HepG2 (cell line): ENCODE results near the gene KCNQ5. TPM values are rescaled to one million over a fixed set of nuclear protein-coding genes. Genes with fewer than 3 reads are reported as not detected.

Source experiments
- ATAC-seq: fragments of 200-7000 bp; cut with Tn5 transposase; 3 replicates; pipeline ENCODE4 v1.9.1; 2020; ENCODE audit warnings: mild to moderate bottlenecking, moderate library complexity
- BruUV-seq: library from RNA; stranded (reverse); fragments of 400-500 nt; replicated peaks from 2 replicates; lab custom pipeline; 2021; lab: Mats Ljungman, UMichigan
- CTCF ChIA-PET: fragments of 300-600 bp; formaldehyde crosslinking; extraction: SDS; loops from one replicate; lab custom pipeline; 2021; ENCODE audit warnings: low total read pairs, inconsistent platforms, low intra/inter-chr PET ratio; lab: Yijun Ruan, JAX
- POLR2A ChIA-PET: fragments of 350-600 bp; sonication (Branson Sonifier 250); formaldehyde crosslinking; loops from one replicate; lab custom pipeline; 2020; ENCODE audit warnings: antibody characterized with exemption, inconsistent platforms; lab: Yijun Ruan, JAX
- DNase-seq: peaks from one replicate; pipeline ENCODE4 v3.0.0-alpha.2; 2015; ENCODE audit warnings: low spot score
- FAIRE-seq: peaks from 3 replicates; lab custom pipeline; 2011; peaks lifted over from hg19 to GRCh38; lab: Jason Lieb, UNC
- H2AFZ ChIP-seq: one replicate; pipeline ENCODE4 v1.6.1; 2011; ENCODE audit warnings: low read length, inconsistent platforms
- H3K27ac ChIP-seq: fragments of 300-600 bp; 3 replicates; pipeline ENCODE4 v1.8.0; 2011; ENCODE audit warnings: mixed run types, mild to moderate bottlenecking, mixed read lengths, low read length, inconsistent platforms; ENCODE audit not compliant: insufficient read depth; ENCODE audit errors: extremely low read length
- H3K27me3 ChIP-seq, 2 experiments: fragments of 200-600 bp in 1 of 2; 2 replicates in 1 of 2; 3 replicates in 1 of 2; pipeline versions ENCODE4 v1.6.0 to v1.8.0; 2011; ENCODE audit warnings: low read length in 2 of 2, mild to moderate bottlenecking in 2 of 2, moderate library complexity in 2 of 2, inconsistent platforms in 1 of 2; ENCODE audit not compliant: insufficient read depth in 2 of 2, control insufficient read depth in 1 of 2
- H3K36me3 ChIP-seq, 2 experiments: fragments of 200-600 bp in 1 of 2; replicated peaks in 1 of 2; 2 replicates in 1 of 2; 3 replicates in 1 of 2; pipeline versions ENCODE4 v1.5.1 to v1.8.0; 2011; ENCODE audit warnings: low read length in 2 of 2, inconsistent platforms in 1 of 2; ENCODE audit not compliant: insufficient read depth in 2 of 2, control insufficient read depth in 1 of 2
- H3K4me1 ChIP-seq: 2 replicates; pipeline ENCODE4 v1.5.1; 2012; ENCODE audit warnings: low read length, inconsistent platforms; ENCODE audit not compliant: insufficient read depth
- H3K4me2 ChIP-seq: 2 replicates; pipeline ENCODE4 v1.6.0; 2011; ENCODE audit warnings: low read depth, low read length, inconsistent platforms
- H3K4me3 ChIP-seq, 3 experiments: fragments of 200-600 bp in 1 of 3; sonication (generic), shearing (Covaris generic) in 1 of 3; replicated peaks in 1 of 3; 2 replicates each; pipeline ENCODE4 v1.5.1; 2011 to 2016; ENCODE audit warnings: low read length in 3 of 3, inconsistent platforms in 2 of 3, low read depth in 2 of 3, mild to moderate bottlenecking in 2 of 3, control low read depth in 1 of 3, mixed read lengths in 1 of 3; ENCODE audit not compliant: insufficient read depth in 1 of 3
- H3K79me2 ChIP-seq: one replicate; pipeline ENCODE4 v1.6.1; 2011; ENCODE audit warnings: low read length, inconsistent platforms; ENCODE audit not compliant: insufficient read depth
- H3K9ac ChIP-seq: 2 replicates; pipeline ENCODE4 v1.6.0; 2011; ENCODE audit warnings: mild to moderate bottlenecking, low read depth, low read length, inconsistent platforms; ENCODE audit not compliant: insufficient read depth
- H3K9me3 ChIP-seq: 2 replicates; pipeline ENCODE4 v1.5.1; 2012; ENCODE audit warnings: mild to moderate bottlenecking, low read length
- H4K20me1 ChIP-seq: 2 replicates; pipeline ENCODE4 v1.6.0; 2011; ENCODE audit warnings: inconsistent platforms, mild to moderate bottlenecking, low read length, moderate library complexity; ENCODE audit not compliant: insufficient read depth
- ELF3 ChIP-seq: IDR thresholded peaks from 2 replicates; pipeline ENCODE4 v1.6.1; 2016; ENCODE audit warnings: missing genetic modification reagents, missing compliant biosample characterization
- ETS1 ChIP-seq: sonication (generic); formaldehyde crosslinking; IDR thresholded peaks from 2 replicates; pipeline ENCODE4 v1.4.0; 2020; ENCODE audit warnings: missing genetic modification reagents
- GLMP ChIP-seq: sonication (generic); formaldehyde crosslinking; IDR thresholded peaks from 2 replicates; pipeline ENCODE4 v1.9.0; 2021; ENCODE audit warnings: missing genetic modification reagents, mild to moderate bottlenecking, borderline replicate concordance
- HOXA9 ChIP-seq: sonication (generic); formaldehyde crosslinking; IDR thresholded peaks from 2 replicates; pipeline ENCODE4 v1.8.1; 2022; ENCODE audit warnings: missing genetic modification reagents, mild to moderate bottlenecking, moderate library complexity, borderline replicate concordance
- MAFK ChIP-seq, 2 experiments: IDR thresholded peaks in 1 of 2; conservative IDR thresholded peaks in 1 of 2; 2 replicates each; pipeline ENCODE4 v1.6.1; 2011; ENCODE audit warnings: improper control_type of control experiment in 2 of 2, low read length in 2 of 2
- NR3C1 ChIP-seq: sonication (generic); formaldehyde crosslinking; IDR thresholded peaks from 2 replicates; pipeline ENCODE4 v1.4.0; 2020; ENCODE audit warnings: missing genetic modification reagents
- PBX2 ChIP-seq: IDR thresholded peaks from 2 replicates; pipeline ENCODE4 v1.6.1; 2016; ENCODE audit warnings: control low read depth
- PHF8 ChIP-seq: sonication (generic); formaldehyde crosslinking; IDR thresholded peaks from 2 replicates; pipeline ENCODE4 v1.5.0; 2020; ENCODE audit warnings: missing genetic modification reagents
- SALL2 ChIP-seq: sonication (generic); formaldehyde crosslinking; IDR thresholded peaks from 2 replicates; pipeline ENCODE4 v1.8.1; 2023; ENCODE audit warnings: mild to moderate bottlenecking, missing genetic modification reagents, inconsistent platforms
- SMAD3 ChIP-seq: sonication (generic); formaldehyde crosslinking; IDR thresholded peaks from 2 replicates; pipeline ENCODE4 v1.4.0; 2020; ENCODE audit warnings: missing genetic modification reagents
- ZMAT3 ChIP-seq: sonication (generic); formaldehyde crosslinking; conservative IDR thresholded peaks from 2 replicates; pipeline ENCODE4 v1.7.0; 2021; ENCODE audit warnings: missing genetic modification reagents
- ZNF275 ChIP-seq: sonication (generic); formaldehyde crosslinking; IDR thresholded peaks from 2 replicates; pipeline ENCODE4 v1.8.0; 2022; ENCODE audit warnings: missing genetic modification reagents, mild to moderate bottlenecking, inconsistent platforms, borderline replicate concordance
- ZNF530 ChIP-seq: sonication (generic); formaldehyde crosslinking; IDR thresholded peaks from 2 replicates; pipeline ENCODE4 v1.5.0; 2020; ENCODE audit warnings: low read depth, mild to moderate bottlenecking, missing genetic modification reagents
- WGBS: methylation state at CpG from one replicate; pipeline ENCODE4 v1.1.6; 2017; ENCODE audit warnings: low lambda C conversion rate; 5-methylcytosine and 5-hydroxymethylcytosine counted together
- in situ Hi-C: cut with HindIII; loops from 2 replicates; pipeline ENCODE4 v1.10.0; 2017; ENCODE audit warnings: low pct_unique_long_range_greater_than_20kb; ENCODE audit not compliant: extremely low pct_ligation_motif_present
- intact Hi-C: fragments of 100-400 bp; cut with micrococcal nuclease; formaldehyde crosslinking; loops from one replicate; pipeline ENCODE4 v1.10.0; 2022; ENCODE audit not compliant: unreplicated experiment
- polyA plus RNA-seq, 8 experiments: library from polyadenylated mRNA; depleted of rRNA in 3 of 8; stranded (reverse) in 7 of 8; unstranded in 1 of 8; fragments of >200 nt; fragmentation: Illumina TruSeq in 4 of 8; extraction: Trizol in 4 of 8; gene quantifications; 2 replicates each; pipeline versions ENCODE4 v1.2.1 to v1.2.3, GENCODE V29; 2011 to 2016; ENCODE audit warnings: low read depth in 4 of 8, missing spikeins in 1 of 8, mixed read lengths in 1 of 8; ENCODE audit not compliant: insufficient read depth in 1 of 8
- total RNA-seq, 5 experiments: library from RNA; depleted of rRNA; stranded (reverse); fragments of >200 nt; fragmentation: Illumina TruSeq; extraction: Trizol; gene quantifications; 2 replicates each; pipeline ENCODE4 v1.2.3, GENCODE V29; 2016; ENCODE audit warnings: low read depth in 1 of 5
- TF ChIP-seq, protein P1 (sequence below): sonication (generic); formaldehyde crosslinking; IDR thresholded peaks from 2 replicates; pipeline ENCODE4 v1.5.0; 2020; ENCODE audit warnings: missing genetic modification reagents

KCNQ5 gene
- total and polyA plus RNA-seq, 2 of the 13 experiments (the other 11 are each of a cell fraction or from before 2014, with no cell fraction given), result 0.04 TPM; not detected in 1

- H3K9me3 ChIP-seq, result no peaks in the 10 kb centered on the region
- CTCF ChIA-PET, result no interaction called here
- POLR2A ChIA-PET, result no interaction called here
- FAIRE-seq (no peak), ATAC-seq (no peak), DNase-seq (no peak)
- no peaks in the 10 kb centered on the region for H3K79me2 ChIP-seq
- no peaks in the 10 kb centered on the region; a peak in 1 of 5 replicates for H3K27me3 ChIP-seq
- no TSS peak for BruUV-seq
- intact Hi-C loops (no loop called here), in situ Hi-C loops (no loop called here)
- TF ChIP-seq SALL2 (no peak), ELF3 (CRISPR knock-in tag) (no peak), PHF8 (CRISPR knock-in tag) (no peak), ZMAT3 (CRISPR knock-in tag) (no peak), ETS1 (CRISPR knock-in tag) (no peak)
- H3K9ac ChIP-seq, result no peak overlapping the region
- no peak overlapping the region for H2AFZ ChIP-seq
- H3K36me3 ChIP-seq, result no peaks in the 10 kb centered on the region
- no peak overlapping the region for H3K27ac ChIP-seq
- H3K4me3 ChIP-seq, result no peak overlapping the region
- no peaks in the 10 kb centered on the region for H4K20me1 ChIP-seq
- H3K4me1 ChIP-seq, result no peaks in the 10 kb centered on the region
- no peak overlapping the region for H3K4me2 ChIP-seq
- 2% methylated on average over 3 of the region's 3 CpGs for WGBS
These were observed 462.0 kb downstream of the KCNQ5 start for GRCh38 chr6:73083886-73084285.

- WGBS, result 23% methylated on average over 4 of the region's 4 CpGs
- H3K27me3 ChIP-seq, result no peaks in the 10 kb centered on the region; a peak in 1 of 5 replicates
- H3K4me3 ChIP-seq, result no peak overlapping the region
- no peaks in the 10 kb centered on the region for H3K79me2 ChIP-seq
- ATAC-seq, result no peak
- H3K27ac ChIP-seq, result no peak overlapping the region
- ChIA-PET POLR2A (no interaction called here), CTCF (no interaction called here)
- no peak for DNase-seq
- intact Hi-C loops (no loop called here), in situ Hi-C loops (no loop called here)
- no peak for FAIRE-seq
- no peak overlapping the region for H3K4me2 ChIP-seq
- no peak overlapping the region for H3K9ac ChIP-seq
- BruUV-seq, result no TSS peak
- no peaks in the 10 kb centered on the region for H3K4me1 ChIP-seq
- no peaks in the 10 kb centered on the region for H3K36me3 ChIP-seq
- no peak overlapping the region for H2AFZ ChIP-seq
- no peaks in the 10 kb centered on the region for H3K9me3 ChIP-seq
- H4K20me1 ChIP-seq, result no peaks in the 10 kb centered on the region
- TF ChIP-seq ZNF530 (CRISPR knock-in tag) (no peak), NR3C1 (CRISPR knock-in tag) (no peak), GLMP (no peak), SMAD3 (CRISPR knock-in tag) (no peak), HOXA9 (CRISPR knock-in tag) (no peak), MAFK (conservative IDR thresholded peaks at IDR 0.05 in 1 of 2, IDR thresholded peaks at IDR 0.05 in 1 of 2; ENCODE audit: low read length in 2 of 2) (no peak), ZNF275 (CRISPR knock-in tag) (no peak), PBX2 (no peak)
- TF ChIP-seq, protein P1, sequence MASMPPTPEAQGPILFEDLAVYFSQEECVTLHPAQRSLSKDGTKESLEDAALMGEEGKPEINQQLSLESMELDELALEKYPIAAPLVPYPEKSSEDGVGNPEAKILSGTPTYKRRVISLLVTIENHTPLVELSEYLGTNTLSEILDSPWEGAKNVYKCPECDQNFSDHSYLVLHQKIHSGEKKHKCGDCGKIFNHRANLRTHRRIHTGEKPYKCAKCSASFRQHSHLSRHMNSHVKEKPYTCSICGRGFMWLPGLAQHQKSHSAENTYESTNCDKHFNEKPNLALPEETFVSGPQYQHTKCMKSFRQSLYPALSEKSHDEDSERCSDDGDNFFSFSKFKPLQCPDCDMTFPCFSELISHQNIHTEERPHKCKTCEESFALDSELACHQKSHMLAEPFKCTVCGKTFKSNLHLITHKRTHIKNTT (CRISPR knock-in tag), result no peak
These were observed 463.6 kb downstream of the KCNQ5 start for GRCh38 chr6:73085443-73085871.
